Colonic mucosa (tissue), 4 donors: ENCODE data around the gene PCDHGB2. TPM values are rescaled to one million over a fixed set of nuclear protein-coding genes. Genes with fewer than 3 reads are reported as not detected.
"Not testable (repeated sequence)": the region's sequence is repeated elsewhere in the genome, so short reads cannot be mapped to it uniquely, and the experiment has no call there.

Experiments
- DNase-seq: peaks from one replicate; pipeline ENCODE4 v3.0.0-alpha.2; 2020
- H3K27ac ChIP-seq: fragments of 200-600 bp; one replicate; pipeline ENCODE4 v1.8.0; 2021
- H3K27me3 ChIP-seq: fragments of 200-600 bp; one replicate; pipeline ENCODE4 v1.8.0; 2021
- H3K36me3 ChIP-seq: fragments of 200-600 bp; one replicate; pipeline ENCODE4 v1.8.0; 2021
- H3K4me1 ChIP-seq: fragments of 200-600 bp; one replicate; pipeline ENCODE4 v1.8.0; 2021; ENCODE audit warnings: mild to moderate bottlenecking
- H3K4me3 ChIP-seq: fragments of 200-600 bp; one replicate; pipeline ENCODE4 v1.8.0; 2021
- H3K9ac ChIP-seq, 2 donors: one replicate each; pipeline ENCODE4 v1.7.0; 2013; ENCODE audit warnings: control low read depth in 2 of 2, low read depth in 2 of 2, low read length in 2 of 2
- H3K9me3 ChIP-seq: fragments of 200-600 bp; one replicate; pipeline ENCODE4 v1.8.0; 2021
- intact Hi-C: fragments of 100-400 bp; cut with DNase I; formaldehyde crosslinking; loops from one replicate; pipeline ENCODE4 v1.14.1; 2022
- total RNA-seq, 2 donors: library from RNA; stranded (reverse); fragmentation: NEBNext Ultra II Directional in 1 of 2; extraction: Animal tissue kit (Norgen Biotek cat#: 25700) in 1 of 2; gene quantifications; one replicate each; pipeline ENCODE4 v1.2.1, GENCODE V29; 2021
- TF ChIP-seq, protein P1 (sequence below): fragments of 200-600 bp; IDR thresholded peaks from one replicate; pipeline ENCODE4 v1.8.0; 2022; ENCODE audit warnings: antibody characterized with exemption, mild to moderate bottlenecking
- donor health status: healthy.
- donor health status: DM: no; HTN: no; CAD: no.
- donor health status: DM: no; HTN: no; CAD: no.

Gene PCDHGB2
- total RNA-seq, 2 donors from 2014 or later, result 0.47 to 1.8 TPM

DNA sequence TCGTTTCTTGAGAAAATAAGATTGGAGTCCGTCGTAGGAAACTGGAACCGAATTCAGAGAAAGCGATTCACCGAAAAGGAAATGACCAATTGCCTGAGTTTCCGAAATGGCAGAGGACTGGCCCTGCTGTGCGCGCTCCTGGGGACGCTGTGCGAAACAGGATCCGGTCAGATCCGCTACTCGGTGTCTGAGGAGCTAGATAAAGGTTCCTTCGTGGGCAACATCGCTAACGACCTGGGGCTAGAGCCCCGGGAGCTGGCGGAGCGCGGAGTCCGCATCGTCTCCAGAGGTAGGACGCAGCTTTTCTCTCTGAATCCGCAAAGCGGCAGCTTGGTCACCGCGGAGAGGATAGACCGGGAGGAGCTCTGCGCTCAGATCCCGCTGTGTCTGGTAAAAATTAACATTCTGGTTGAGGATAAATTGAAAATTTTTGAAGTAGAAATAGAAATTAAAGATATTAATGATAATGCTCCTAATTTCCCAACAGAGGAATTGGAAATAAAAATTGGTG, 15.8 kb upstream of the PCDHGB2 start:
- Histone ChIP-seq H3K27me3 (no peaks in the 10 kb centered on the region), H3K36me3 (no peaks in the 10 kb centered on the region), H3K27ac (no peak overlapping the region), H3K4me3 (no peak overlapping the region), H3K4me1 (no peaks in the 10 kb centered on the region), H3K9ac (no peak overlapping the region), H3K9me3 (no peaks in the 10 kb centered on the region)
- TF ChIP-seq, protein P1, sequence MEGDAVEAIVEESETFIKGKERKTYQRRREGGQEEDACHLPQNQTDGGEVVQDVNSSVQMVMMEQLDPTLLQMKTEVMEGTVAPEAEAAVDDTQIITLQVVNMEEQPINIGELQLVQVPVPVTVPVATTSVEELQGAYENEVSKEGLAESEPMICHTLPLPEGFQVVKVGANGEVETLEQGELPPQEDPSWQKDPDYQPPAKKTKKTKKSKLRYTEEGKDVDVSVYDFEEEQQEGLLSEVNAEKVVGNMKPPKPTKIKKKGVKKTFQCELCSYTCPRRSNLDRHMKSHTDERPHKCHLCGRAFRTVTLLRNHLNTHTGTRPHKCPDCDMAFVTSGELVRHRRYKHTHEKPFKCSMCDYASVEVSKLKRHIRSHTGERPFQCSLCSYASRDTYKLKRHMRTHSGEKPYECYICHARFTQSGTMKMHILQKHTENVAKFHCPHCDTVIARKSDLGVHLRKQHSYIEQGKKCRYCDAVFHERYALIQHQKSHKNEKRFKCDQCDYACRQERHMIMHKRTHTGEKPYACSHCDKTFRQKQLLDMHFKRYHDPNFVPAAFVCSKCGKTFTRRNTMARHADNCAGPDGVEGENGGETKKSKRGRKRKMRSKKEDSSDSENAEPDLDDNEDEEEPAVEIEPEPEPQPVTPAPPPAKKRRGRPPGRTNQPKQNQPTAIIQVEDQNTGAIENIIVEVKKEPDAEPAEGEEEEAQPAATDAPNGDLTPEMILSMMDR, result no peak
- intact Hi-C loops, result no loop called here
- DNase-seq, result no peak

DNA sequence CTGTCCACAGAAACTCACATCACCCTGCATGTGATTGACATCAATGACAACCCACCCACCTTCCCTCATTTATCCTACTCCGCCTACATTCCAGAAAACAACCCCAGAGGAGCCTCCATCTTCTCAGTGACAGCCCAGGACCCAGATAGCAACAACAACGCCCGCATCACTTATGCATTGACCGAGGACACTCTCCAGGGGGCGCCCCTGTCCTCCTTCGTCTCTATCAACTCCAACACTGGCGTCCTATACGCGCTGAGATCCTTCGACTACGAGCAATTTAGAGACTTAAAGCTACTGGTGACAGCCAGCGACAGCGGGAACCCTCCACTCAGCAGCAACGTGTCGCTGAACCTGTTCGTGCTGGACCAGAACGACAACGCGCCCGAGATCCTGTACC, 14.5 kb upstream of the PCDHGB2 start:
- DNase-seq, result no peak
- Histone ChIP-seq H3K4me3 (no peak overlapping the region), H3K4me1 (no peaks in the 10 kb centered on the region), H3K9me3 (no peaks in the 10 kb centered on the region), H3K27ac (no peak overlapping the region), H3K36me3 (no peaks in the 10 kb centered on the region), H3K9ac (no peak overlapping the region), H3K27me3 (no peaks in the 10 kb centered on the region)
- TF ChIP-seq, protein P1, result no peak
- intact Hi-C loops, result no loop called here

- H3K36me3 ChIP-seq, H3K4me3 ChIP-seq, H3K9ac ChIP-seq, intact Hi-C loops, H3K27me3 ChIP-seq, DNase-seq, H3K4me1 ChIP-seq, H3K27ac ChIP-seq, H3K9me3 ChIP-seq: not testable (repeated sequence)
These were observed 13.8 kb upstream of the PCDHGB2 start for GRCh38 chr5:141346017-141346416.

GRCh38 chr5:141349917-141350619, 9.7 kb upstream of the PCDHGB2 start, which contains the start of gene PCDHGB1:
TSS of gene PCDHGB1 (plus strand) at chr5:141350099. CDS start at chr5:141350261, 162 bp downstream.
- TF ChIP-seq, protein P1, result peak; percentile 29
- Histone ChIP-seq H3K27ac (no peak within 1 kb of the TSS), H3K4me1 (no peaks in the 10 kb centered on the region), H3K9ac (no peak within 1 kb of the TSS), H3K27me3 (no peaks in the 10 kb centered on the region), H3K4me3 (no peak within 1 kb of the TSS), H3K9me3 (no peaks in the 10 kb centered on the region), H3K36me3 (no peaks in the 10 kb centered on the region)
- DNase-seq, result no peak
- intact Hi-C loops, result no loop called here

GRCh38 chr5:141351591-141351990, 8.2 kb upstream of the PCDHGB2 start:
- H3K27me3 ChIP-seq, result no peaks in the 10 kb centered on the region
- no peak overlapping the region for H3K4me3 ChIP-seq
- no peaks in the 10 kb centered on the region for H3K4me1 ChIP-seq
- TF ChIP-seq, protein P1, result no peak
- no peaks in the 10 kb centered on the region for H3K36me3 ChIP-seq
- no peak for DNase-seq
- intact Hi-C loops, result no loop called here
- no peaks in the 10 kb centered on the region for H3K9me3 ChIP-seq
- H3K27ac ChIP-seq, result no peak overlapping the region
- no peak overlapping the region for H3K9ac ChIP-seq

DNA sequence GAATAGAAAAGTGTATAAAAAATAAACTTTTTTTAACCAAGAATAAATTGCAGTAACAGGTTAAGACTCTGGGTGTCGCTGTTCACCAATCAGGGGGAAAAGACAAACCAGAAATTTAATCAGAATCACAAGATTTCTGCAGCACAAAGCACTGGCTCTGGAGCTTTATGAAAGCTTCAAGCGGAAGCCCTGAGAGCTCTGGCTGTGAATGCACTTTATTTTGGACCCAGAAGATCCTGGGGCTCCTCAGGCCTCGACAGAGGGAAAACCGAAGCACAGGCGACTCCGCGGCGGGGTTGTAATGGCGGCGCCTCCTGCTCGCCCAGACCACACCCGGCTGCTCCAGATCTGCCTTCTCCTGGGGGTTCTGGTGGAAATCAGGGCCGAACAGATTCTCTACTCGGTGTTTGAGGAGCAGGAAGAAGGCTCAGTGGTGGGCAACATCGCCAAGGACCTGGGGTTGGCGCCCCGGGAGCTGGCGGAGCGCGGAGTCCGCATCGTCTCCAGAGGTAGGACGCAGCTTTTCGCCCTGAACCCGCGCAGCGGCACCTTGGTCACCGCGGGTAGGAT, 4.8 kb upstream of the PCDHGB2 start, which contains the start of gene PCDHGA4:
TSS of gene PCDHGA4 (plus strand) at position 122 of the 570 bp plus-strand sequence. CDS start at position 209, 87 bp downstream.
- H3K4me3 ChIP-seq, result no peak within 1 kb of the TSS

More for the DNA sequence above, 4.8 kb upstream of the PCDHGB2 start, which contains the start of gene PCDHGA4:
- TF ChIP-seq, protein P1, result no peak
- no peaks in the 10 kb centered on the region for H3K36me3 ChIP-seq
- no peaks in the 10 kb centered on the region for H3K4me1 ChIP-seq
- H3K27me3 ChIP-seq, result no peaks in the 10 kb centered on the region
- intact Hi-C loops, result no loop called here
- no peak for DNase-seq
- no peak within 1 kb of the TSS for H3K9ac ChIP-seq
- H3K27ac ChIP-seq, result no peak within 1 kb of the TSS
- H3K9me3 ChIP-seq, result no peaks in the 10 kb centered on the region
